ENCODE data around the gene KMT2C.

Gene KMT2C

DNA sequence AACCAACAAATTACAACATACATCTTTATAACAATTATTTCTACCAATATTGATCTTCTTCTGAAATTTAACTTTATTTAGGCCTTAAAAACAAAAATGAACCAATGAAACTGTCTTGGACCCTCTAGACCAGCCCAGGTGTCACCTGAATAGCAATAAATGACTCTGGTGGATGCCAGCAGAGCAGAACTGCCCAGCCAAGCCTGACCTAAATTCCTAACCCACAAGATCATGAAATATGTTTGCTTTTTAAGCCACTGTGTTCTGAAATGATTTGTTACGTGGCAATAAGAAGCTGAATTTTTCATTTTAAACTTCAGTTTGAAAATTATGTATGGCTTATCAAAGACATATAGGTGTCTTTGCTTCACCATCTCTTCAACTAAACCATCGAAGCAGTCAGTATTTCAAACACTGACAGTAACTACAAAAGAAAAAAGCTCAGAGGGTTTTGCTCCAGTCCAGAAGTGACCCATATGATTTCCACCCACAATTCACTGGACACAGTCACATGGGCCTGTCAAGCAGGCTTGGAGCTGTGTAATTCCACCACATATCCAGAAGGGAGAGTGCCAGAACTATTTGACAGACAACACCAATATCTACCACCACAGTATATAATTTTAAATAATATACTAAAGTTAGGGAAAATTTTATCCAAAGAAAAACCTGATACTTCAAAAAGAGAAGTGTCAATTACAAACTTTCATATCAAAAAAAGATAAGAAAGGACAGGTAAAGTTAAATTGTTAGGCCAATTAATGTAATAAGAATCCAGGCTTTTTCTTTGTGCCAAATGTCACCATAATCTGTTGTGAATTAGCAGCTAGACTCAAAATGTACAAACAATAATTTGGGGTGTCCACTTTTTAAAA lies 94.5 kb downstream of the KMT2C start:
- TF ChIP-seq OSR1 (CRISPR knock-in tag; IDR thresholded peaks at IDR 0.05) (no peak), SNAI2 (CRISPR knock-in tag; IDR thresholded peaks at IDR 0.05) (no peak), PPARA (CRISPR knock-in tag; IDR thresholded peaks at IDR 0.05; ENCODE audit: borderline replicate concordance) (no peak), RARB (CRISPR knock-in tag; IDR thresholded peaks at IDR 0.05) (no peak), ESRRG (CRISPR knock-in tag; IDR thresholded peaks at IDR 0.05) (no peak), BACH2 (CRISPR knock-in tag; IDR thresholded peaks at IDR 0.05; ENCODE audit: borderline replicate concordance) (no peak), GLIS3 (CRISPR knock-in tag; IDR thresholded peaks at IDR 0.05) (no peak), CSDC2 (CRISPR knock-in tag; IDR thresholded peaks at IDR 0.05) (no peak), ZNF565 (CRISPR knock-in tag; conservative IDR thresholded peaks at IDR 0.05; ENCODE audit: low read depth) (no peak), TCF4 (CRISPR knock-in tag; IDR thresholded peaks at IDR 0.05; ENCODE audit: borderline replicate concordance) (no peak)
- TF ChIP-seq, protein P1, sequence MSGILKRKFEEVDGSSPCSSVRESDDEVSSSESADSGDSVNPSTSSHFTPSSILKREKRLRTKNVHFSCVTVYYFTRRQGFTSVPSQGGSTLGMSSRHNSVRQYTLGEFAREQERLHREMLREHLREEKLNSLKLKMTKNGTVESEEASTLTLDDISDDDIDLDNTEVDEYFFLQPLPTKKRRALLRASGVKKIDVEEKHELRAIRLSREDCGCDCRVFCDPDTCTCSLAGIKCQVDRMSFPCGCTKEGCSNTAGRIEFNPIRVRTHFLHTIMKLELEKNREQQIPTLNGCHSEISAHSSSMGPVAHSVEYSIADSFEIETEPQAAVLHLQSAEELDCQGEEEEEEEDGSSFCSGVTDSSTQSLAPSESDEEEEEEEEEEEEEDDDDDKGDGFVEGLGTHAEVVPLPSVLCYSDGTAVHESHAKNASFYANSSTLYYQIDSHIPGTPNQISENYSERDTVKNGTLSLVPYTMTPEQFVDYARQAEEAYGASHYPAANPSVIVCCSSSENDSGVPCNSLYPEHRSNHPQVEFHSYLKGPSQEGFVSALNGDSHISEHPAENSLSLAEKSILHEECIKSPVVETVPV (CRISPR knock-in tag; IDR thresholded peaks at IDR 0.05) = no peak
- TF ChIP-seq, protein P2, sequence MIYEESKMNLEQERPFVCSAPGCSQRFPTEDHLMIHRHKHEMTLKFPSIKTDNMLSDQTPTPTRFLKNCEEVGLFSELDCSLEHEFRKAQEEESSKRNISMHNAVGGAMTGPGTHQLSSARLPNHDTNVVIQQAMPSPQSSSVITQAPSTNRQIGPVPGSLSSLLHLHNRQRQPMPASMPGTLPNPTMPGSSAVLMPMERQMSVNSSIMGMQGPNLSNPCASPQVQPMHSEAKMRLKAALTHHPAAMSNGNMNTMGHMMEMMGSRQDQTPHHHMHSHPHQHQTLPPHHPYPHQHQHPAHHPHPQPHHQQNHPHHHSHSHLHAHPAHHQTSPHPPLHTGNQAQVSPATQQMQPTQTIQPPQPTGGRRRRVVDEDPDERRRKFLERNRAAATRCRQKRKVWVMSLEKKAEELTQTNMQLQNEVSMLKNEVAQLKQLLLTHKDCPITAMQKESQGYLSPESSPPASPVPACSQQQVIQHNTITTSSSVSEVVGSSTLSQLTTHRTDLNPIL (CRISPR knock-in tag; IDR thresholded peaks at IDR 0.05; ENCODE audit: low read depth) = no peak
- peak; percentile 97 for ATAC-seq

DNA sequence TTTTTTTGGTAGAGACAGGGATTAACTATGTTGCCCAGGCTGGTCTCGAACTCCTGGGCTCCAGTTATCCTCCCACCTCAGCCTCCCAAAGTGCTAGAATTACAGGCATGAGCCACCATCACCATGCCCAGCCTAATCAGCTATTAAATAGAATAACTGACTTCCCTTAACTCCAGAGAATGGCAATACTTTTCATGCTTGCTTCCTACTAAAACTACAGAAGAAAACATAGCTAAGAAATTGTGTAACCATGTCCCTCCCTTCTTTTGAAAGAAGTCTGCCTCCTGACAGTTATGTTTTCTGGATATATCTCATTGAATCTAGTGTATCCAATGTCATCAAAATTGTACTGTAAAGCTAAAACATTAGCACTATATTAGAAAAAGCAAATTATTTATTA lies 95.6 kb downstream of the KMT2C start:
- no peak for TF ChIP-seq TOX (CRISPR knock-in tag; IDR thresholded peaks at IDR 0.05; ENCODE audit: borderline replicate concordance)
- no peak for TF ChIP-seq OSR1 (CRISPR knock-in tag; IDR thresholded peaks at IDR 0.05)
- TF ChIP-seq PPARA (CRISPR knock-in tag; IDR thresholded peaks at IDR 0.05; ENCODE audit: borderline replicate concordance) = no peak
- no peak for TF ChIP-seq SNAI2 (CRISPR knock-in tag; IDR thresholded peaks at IDR 0.05)
- no peak for TF ChIP-seq ZC3H10 (CRISPR knock-in tag; IDR thresholded peaks at IDR 0.05)
- no peak for TF ChIP-seq ZNF70 (CRISPR knock-in tag; IDR thresholded peaks at IDR 0.05)
- TF ChIP-seq ZFP30 (CRISPR knock-in tag; IDR thresholded peaks at IDR 0.05) = no peak
- TF ChIP-seq, protein P3, sequence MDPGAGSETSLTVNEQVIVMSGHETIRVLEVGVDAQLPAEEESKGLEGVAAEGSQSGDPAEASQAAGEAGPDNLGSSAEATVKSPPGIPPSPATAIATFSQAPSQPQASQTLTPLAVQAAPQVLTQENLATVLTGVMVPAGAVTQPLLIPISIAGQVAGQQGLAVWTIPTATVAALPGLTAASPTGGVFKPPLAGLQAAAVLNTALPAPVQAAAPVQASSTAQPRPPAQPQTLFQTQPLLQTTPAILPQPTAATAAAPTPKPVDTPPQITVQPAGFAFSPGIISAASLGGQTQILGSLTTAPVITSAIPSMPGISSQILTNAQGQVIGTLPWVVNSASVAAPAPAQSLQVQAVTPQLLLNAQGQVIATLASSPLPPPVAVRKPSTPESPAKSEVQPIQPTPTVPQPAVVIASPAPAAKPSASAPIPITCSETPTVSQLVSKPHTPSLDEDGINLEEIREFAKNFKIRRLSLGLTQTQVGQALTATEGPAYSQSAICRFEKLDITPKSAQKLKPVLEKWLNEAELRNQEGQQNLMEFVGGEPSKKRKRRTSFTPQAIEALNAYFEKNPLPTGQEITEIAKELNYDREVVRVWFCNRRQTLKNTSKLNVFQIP (CRISPR knock-in tag; IDR thresholded peaks at IDR 0.05; ENCODE audit: borderline replicate concordance, low read depth) = no peak
- TF ChIP-seq TCF4 (CRISPR knock-in tag; IDR thresholded peaks at IDR 0.05; ENCODE audit: borderline replicate concordance) = no peak
- TF ChIP-seq, protein P1 (CRISPR knock-in tag; IDR thresholded peaks at IDR 0.05) = no peak
- TF ChIP-seq, protein P4, sequence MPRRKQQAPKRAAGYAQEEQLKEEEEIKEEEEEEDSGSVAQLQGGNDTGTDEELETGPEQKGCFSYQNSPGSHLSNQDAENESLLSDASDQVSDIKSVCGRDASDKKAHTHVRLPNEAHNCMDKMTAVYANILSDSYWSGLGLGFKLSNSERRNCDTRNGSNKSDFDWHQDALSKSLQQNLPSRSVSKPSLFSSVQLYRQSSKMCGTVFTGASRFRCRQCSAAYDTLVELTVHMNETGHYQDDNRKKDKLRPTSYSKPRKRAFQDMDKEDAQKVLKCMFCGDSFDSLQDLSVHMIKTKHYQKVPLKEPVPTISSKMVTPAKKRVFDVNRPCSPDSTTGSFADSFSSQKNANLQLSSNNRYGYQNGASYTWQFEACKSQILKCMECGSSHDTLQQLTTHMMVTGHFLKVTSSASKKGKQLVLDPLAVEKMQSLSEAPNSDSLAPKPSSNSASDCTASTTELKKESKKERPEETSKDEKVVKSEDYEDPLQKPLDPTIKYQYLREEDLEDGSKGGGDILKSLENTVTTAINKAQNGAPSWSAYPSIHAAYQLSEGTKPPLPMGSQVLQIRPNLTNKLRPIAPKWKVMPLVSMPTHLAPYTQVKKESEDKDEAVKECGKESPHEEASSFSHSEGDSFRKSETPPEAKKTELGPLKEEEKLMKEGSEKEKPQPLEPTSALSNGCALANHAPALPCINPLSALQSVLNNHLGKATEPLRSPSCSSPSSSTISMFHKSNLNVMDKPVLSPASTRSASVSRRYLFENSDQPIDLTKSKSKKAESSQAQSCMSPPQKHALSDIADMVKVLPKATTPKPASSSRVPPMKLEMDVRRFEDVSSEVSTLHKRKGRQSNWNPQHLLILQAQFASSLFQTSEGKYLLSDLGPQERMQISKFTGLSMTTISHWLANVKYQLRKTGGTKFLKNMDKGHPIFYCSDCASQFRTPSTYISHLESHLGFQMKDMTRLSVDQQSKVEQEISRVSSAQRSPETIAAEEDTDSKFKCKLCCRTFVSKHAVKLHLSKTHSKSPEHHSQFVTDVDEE (CRISPR knock-in tag; IDR thresholded peaks at IDR 0.05) = no peak
- no peak for TF ChIP-seq ARNTL (CRISPR knock-in tag; IDR thresholded peaks at IDR 0.05; ENCODE audit: borderline replicate concordance, low read depth)
- no peak for TF ChIP-seq CSDC2 (CRISPR knock-in tag; IDR thresholded peaks at IDR 0.05)
- no peak for TF ChIP-seq BACH2 (CRISPR knock-in tag; IDR thresholded peaks at IDR 0.05; ENCODE audit: borderline replicate concordance)
- no peak for ATAC-seq

DNA sequence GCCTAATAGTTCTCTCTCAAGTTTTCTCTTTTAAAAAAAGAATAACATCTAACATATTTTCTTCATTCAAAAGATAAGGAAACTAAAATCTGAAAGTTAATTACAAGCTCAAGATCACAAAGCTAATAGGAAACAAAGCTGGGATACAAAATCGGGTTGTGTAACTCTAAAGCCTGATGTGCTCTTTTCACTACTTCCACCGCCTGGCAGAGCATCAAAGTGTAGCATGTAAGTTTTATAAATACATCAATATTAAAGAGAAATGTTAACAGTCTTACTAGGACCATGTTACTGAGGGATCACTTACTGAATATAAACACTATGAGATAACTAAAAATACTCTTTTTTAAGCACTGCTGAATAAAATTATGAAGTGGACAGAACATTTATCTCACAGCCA lies 97.2 kb downstream of the KMT2C start:
- no peak for ATAC-seq
- TF ChIP-seq ARNTL (CRISPR knock-in tag; IDR thresholded peaks at IDR 0.05; ENCODE audit: borderline replicate concordance, low read depth) (no peak), ZNF8 (CRISPR knock-in tag; IDR thresholded peaks at IDR 0.05) (no peak), TCF4 (CRISPR knock-in tag; IDR thresholded peaks at IDR 0.05; ENCODE audit: borderline replicate concordance) (no peak), OSR1 (CRISPR knock-in tag; IDR thresholded peaks at IDR 0.05) (no peak), ESRRG (CRISPR knock-in tag; IDR thresholded peaks at IDR 0.05) (no peak), ZC3H10 (CRISPR knock-in tag; IDR thresholded peaks at IDR 0.05) (no peak), ZFP3 (CRISPR knock-in tag; IDR thresholded peaks at IDR 0.05) (no peak), RARB (CRISPR knock-in tag; IDR thresholded peaks at IDR 0.05) (no peak), TOX (CRISPR knock-in tag; IDR thresholded peaks at IDR 0.05; ENCODE audit: borderline replicate concordance) (no peak), BACH2 (CRISPR knock-in tag; IDR thresholded peaks at IDR 0.05; ENCODE audit: borderline replicate concordance) (no peak), CSDC2 (CRISPR knock-in tag; IDR thresholded peaks at IDR 0.05) (no peak), ZNF70 (CRISPR knock-in tag; IDR thresholded peaks at IDR 0.05) (no peak), GLIS3 (CRISPR knock-in tag; IDR thresholded peaks at IDR 0.05) (no peak), ZNF565 (CRISPR knock-in tag; conservative IDR thresholded peaks at IDR 0.05; ENCODE audit: low read depth) (no peak)
- TF ChIP-seq, protein P5, sequence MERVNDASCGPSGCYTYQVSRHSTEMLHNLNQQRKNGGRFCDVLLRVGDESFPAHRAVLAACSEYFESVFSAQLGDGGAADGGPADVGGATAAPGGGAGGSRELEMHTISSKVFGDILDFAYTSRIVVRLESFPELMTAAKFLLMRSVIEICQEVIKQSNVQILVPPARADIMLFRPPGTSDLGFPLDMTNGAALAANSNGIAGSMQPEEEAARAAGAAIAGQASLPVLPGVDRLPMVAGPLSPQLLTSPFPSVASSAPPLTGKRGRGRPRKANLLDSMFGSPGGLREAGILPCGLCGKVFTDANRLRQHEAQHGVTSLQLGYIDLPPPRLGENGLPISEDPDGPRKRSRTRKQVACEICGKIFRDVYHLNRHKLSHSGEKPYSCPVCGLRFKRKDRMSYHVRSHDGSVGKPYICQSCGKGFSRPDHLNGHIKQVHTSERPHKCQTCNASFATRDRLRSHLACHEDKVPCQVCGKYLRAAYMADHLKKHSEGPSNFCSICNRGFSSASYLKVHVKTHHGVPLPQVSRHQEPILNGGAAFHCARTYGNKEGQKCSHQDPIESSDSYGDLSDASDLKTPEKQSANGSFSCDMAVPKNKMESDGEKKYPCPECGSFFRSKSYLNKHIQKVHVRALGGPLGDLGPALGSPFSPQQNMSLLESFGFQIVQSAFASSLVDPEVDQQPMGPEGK (CRISPR knock-in tag; IDR thresholded peaks at IDR 0.05; ENCODE audit: borderline replicate concordance) = no peak
- TF ChIP-seq, protein P2 (CRISPR knock-in tag; IDR thresholded peaks at IDR 0.05; ENCODE audit: low read depth) = no peak
